ENCODE measurements around the gene KCNIP4. TPM values are rescaled to one million over a fixed set of nuclear protein-coding genes. Genes with fewer than 3 reads are reported as not detected.

Gene KCNIP4
- total and polyA plus RNA-seq, 2 experiments from 2014 or later, result 0.14 to 0.63 TPM

DNA sequence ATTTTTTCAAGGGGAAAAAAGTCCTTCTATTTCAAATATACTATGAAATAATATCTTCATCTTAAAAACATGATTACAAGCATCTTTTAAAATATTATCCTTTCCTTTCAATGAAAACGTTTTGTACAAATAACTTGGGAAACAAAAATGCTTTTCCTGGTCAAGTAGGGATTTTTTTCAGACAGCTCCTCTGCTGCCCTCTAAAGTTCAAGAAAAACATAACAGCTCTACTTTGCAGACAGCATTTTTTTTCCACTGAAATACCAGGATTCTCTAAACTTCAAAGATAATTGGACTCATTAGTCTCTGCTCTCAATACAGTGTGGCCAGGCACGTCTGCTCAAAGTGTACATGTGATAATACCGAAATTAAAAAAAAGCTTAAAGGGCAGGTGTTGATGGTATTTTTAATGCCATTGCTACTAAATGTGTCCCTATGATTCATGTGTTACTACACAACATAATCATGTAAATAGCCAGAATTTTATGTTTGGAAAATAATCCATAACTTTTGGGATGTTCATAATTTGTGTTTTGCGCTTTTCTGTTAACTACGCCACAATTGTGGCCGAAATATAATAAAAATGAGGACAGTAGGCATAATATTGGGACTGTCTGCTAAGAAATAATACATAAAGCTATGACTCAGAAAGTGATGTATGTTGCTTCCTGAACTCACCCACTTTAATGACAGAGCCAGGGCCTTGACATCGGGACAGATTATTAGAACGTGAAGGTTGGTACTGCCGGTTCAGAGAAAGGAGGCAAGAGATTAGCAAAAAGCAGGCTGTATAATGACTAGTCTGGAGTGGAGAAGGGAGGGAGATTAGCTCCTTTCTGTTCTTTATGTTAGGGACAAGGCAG lies 478.9 kb downstream of the KCNIP4 start (continued):
- TF ChIP-seq, protein P1, sequence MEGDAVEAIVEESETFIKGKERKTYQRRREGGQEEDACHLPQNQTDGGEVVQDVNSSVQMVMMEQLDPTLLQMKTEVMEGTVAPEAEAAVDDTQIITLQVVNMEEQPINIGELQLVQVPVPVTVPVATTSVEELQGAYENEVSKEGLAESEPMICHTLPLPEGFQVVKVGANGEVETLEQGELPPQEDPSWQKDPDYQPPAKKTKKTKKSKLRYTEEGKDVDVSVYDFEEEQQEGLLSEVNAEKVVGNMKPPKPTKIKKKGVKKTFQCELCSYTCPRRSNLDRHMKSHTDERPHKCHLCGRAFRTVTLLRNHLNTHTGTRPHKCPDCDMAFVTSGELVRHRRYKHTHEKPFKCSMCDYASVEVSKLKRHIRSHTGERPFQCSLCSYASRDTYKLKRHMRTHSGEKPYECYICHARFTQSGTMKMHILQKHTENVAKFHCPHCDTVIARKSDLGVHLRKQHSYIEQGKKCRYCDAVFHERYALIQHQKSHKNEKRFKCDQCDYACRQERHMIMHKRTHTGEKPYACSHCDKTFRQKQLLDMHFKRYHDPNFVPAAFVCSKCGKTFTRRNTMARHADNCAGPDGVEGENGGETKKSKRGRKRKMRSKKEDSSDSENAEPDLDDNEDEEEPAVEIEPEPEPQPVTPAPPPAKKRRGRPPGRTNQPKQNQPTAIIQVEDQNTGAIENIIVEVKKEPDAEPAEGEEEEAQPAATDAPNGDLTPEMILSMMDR (conservative IDR thresholded peaks at IDR 0.05; ENCODE audit: low read depth in 2 of 2), result peak; percentile 59 to 72
- TF ChIP-seq EZH2 (IDR thresholded peaks at IDR 0.05; ENCODE audit: low read depth, unreplicated experiment), result no peak

DNA sequence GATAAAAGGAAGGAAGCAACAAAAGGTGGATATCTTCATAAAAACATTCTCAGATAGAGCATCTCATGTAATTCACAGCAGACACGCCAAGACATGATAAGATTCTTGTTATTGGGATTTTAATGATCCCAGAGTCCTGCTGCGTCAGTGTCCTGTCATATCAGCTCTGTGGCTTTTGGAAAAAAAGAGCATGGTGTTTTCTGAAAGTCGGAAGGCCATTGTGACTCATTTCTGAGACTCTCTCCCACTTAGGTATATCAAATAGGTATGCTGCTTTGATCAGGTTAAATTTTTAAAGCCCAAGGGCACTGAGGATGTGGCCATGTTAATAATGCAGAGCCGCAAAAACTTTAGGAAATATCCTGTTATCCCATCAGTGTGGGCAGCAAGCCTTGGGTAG lies 481.0 kb downstream of the KCNIP4 start:
- no peaks in the 10 kb centered on the region for H3K79me2 ChIP-seq (replicated peaks; ENCODE audit: insufficient read depth)
- Mint-ChIP-seq H3K9me3 (no peaks in the 10 kb centered on the region), H3K36me3 (ENCODE audit: low read depth) (no peaks in the 10 kb centered on the region), H3K4me3 (no peak overlapping the region), H3K27ac (no peak overlapping the region), H3K4me1 (no peaks in the 10 kb centered on the region), H3K27me3 (ENCODE audit: insufficient read depth, low read depth, poor library complexity) (peaks cover 6% of the 10 kb centered on the region)
- no peaks in the 10 kb centered on the region for H3K27me3 ChIP-seq (ENCODE audit: insufficient read depth)
- DNase-seq (ENCODE audit: low spot score), result no peak
- TF ChIP-seq CREB1 (CRISPR knock-in tag; IDR thresholded peaks at IDR 0.05; ENCODE audit: low read depth) (no peak), NANOG (IDR thresholded peaks at IDR 0.05; ENCODE audit: borderline replicate concordance) (no peak), ZNF114 (CRISPR knock-in tag; IDR thresholded peaks at IDR 0.05) (no peak), REST (IDR thresholded peaks at IDR 0.05; ENCODE audit: unreplicated experiment) (no peak), EZH2 (IDR thresholded peaks at IDR 0.05; ENCODE audit: low read depth, unreplicated experiment) (no peak), ZNF331 (CRISPR knock-in tag; IDR thresholded peaks at IDR 0.05; ENCODE audit: low read depth) (no peak), STAT1 (IDR thresholded peaks at IDR 0.05; ENCODE audit: unreplicated experiment) (no peak), POLR2AphosphoS5 (IDR thresholded peaks at IDR 0.05; ENCODE audit: low read depth) (no peak)
- TF ChIP-seq, protein P1 (conservative IDR thresholded peaks at IDR 0.05; ENCODE audit: low read depth in 2 of 2), result no peak
- TF ChIP-seq, protein P2, sequence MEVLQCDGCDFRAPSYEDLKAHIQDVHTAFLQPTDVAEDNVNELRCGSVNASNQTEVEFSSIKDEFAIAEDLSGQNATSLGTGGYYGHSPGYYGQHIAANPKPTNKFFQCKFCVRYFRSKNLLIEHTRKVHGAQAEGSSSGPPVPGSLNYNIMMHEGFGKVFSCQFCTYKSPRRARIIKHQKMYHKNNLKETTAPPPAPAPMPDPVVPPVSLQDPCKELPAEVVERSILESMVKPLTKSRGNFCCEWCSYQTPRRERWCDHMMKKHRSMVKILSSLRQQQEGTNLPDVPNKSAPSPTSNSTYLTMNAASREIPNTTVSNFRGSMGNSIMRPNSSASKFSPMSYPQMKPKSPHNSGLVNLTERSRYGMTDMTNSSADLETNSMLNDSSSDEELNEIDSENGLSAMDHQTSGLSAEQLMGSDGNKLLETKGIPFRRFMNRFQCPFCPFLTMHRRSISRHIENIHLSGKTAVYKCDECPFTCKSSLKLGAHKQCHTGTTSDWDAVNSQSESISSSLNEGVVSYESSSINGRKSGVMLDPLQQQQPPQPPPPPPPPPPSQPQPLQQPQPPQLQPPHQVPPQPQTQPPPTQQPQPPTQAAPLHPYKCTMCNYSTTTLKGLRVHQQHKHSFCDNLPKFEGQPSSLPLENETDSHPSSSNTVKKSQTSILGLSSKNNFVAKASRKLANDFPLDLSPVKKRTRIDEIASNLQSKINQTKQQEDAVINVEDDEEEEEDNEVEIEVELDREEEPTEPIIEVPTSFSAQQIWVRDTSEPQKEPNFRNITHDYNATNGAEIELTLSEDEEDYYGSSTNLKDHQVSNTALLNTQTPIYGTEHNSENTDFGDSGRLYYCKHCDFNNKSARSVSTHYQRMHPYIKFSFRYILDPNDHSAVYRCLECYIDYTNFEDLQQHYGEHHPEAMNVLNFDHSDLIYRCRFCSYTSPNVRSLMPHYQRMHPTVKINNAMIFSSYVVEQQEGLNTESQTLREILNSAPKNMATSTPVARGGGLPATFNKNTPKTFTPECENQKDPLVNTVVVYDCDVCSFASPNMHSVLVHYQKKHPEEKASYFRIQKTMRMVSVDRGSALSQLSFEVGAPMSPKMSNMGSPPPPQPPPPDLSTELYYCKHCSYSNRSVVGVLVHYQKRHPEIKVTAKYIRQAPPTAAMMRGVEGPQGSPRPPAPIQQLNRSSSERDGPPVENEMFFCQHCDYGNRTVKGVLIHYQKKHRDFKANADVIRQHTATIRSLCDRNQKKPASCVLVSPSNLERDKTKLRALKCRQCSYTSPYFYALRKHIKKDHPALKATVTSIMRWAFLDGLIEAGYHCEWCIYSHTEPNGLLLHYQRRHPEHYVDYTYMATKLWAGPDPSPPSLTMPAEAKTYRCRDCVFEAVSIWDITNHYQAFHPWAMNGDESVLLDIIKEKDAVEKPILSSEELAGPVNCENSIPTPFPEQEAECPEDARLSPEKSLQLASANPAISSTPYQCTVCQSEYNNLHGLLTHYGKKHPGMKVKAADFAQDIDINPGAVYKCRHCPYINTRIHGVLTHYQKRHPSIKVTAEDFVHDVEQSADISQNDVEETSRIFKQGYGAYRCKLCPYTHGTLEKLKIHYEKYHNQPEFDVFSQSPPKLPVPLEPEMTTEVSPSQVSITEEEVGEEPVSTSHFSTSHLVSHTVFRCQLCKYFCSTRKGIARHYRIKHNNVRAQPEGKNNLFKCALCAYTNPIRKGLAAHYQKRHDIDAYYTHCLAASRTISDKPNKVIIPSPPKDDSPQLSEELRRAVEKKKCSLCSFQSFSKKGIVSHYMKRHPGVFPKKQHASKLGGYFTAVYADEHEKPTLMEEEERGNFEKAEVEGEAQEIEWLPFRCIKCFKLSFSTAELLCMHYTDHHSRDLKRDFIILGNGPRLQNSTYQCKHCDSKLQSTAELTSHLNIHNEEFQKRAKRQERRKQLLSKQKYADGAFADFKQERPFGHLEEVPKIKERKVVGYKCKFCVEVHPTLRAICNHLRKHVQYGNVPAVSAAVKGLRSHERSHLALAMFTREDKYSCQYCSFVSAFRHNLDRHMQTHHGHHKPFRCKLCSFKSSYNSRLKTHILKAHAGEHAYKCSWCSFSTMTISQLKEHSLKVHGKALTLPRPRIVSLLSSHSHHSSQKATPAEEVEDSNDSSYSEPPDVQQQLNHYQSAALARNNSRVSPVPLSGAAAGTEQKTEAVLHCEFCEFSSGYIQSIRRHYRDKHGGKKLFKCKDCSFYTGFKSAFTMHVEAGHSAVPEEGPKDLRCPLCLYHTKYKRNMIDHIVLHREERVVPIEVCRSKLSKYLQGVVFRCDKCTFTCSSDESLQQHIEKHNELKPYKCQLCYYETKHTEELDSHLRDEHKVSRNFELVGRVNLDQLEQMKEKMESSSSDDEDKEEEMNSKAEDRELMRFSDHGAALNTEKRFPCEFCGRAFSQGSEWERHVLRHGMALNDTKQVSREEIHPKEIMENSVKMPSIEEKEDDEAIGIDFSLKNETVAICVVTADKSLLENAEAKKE (CRISPR knock-in tag; IDR thresholded peaks at IDR 0.05), result no peak
- ATAC-seq, result no peak
- H3K4me2 ChIP-seq, result no peak overlapping the region
- no peaks in the 10 kb centered on the region for H3K4me1 ChIP-seq (ENCODE audit: insufficient read depth)
- H2AFZ ChIP-seq, result no peak overlapping the region; the same call in 1 of the 2 replicates
- no peaks in the 10 kb centered on the region for H3K36me3 ChIP-seq (ENCODE audit: insufficient read depth)
- no peak overlapping the region for H3K4me3 ChIP-seq
- H4K20me1 ChIP-seq (replicated peaks; ENCODE audit: insufficient read depth), result no peaks in the 10 kb centered on the region
- H3K27ac ChIP-seq (ENCODE audit: low read depth), result no peak overlapping the region
- no peaks in the 10 kb centered on the region for H3F3A ChIP-seq (replicated peaks; ENCODE audit: low read depth)
- no peaks in the 10 kb centered on the region for H3K9me2 ChIP-seq (ENCODE audit: insufficient read depth)
